OCI-LY7 (cell line): Measurements from ENCODE around the gene HRH3.

ENCODE experiments used
- CTCF ChIP-seq: fragments of 200-600 bp; sonication (generic); conservative IDR thresholded peaks from 2 replicates; pipeline ENCODE4 v1.5.1; 2014; ENCODE audit warnings: mild to moderate bottlenecking, antibody characterized with exemption, low read length, moderate library complexity, mixed read lengths
- EZH2phosphoT487 ChIP-seq: fragments of 200-600 bp; sonication (generic); IDR thresholded peaks from 2 replicates; pipeline ENCODE4 v1.6.1; 2018; ENCODE audit warnings: low read depth, borderline replicate concordance, mild to moderate bottlenecking, mixed run types, antibody characterized with exemption, low read length, moderate library complexity, mixed read lengths

GRCh38 chr20:62168061-62168460 is 52.0 kb downstream of the HRH3 start:
- no peak for TF ChIP-seq EZH2phosphoT487
- no peak for TF ChIP-seq CTCF
